ENCODE measurements around the gene KIAA0513. TPM values are rescaled to one million over a fixed set of nuclear protein-coding genes. Genes with fewer than 3 reads are reported as not detected.

The KIAA0513 gene
- total RNA-seq, 1 experiment from 2014 or later: 7.8 TPM

DNA sequence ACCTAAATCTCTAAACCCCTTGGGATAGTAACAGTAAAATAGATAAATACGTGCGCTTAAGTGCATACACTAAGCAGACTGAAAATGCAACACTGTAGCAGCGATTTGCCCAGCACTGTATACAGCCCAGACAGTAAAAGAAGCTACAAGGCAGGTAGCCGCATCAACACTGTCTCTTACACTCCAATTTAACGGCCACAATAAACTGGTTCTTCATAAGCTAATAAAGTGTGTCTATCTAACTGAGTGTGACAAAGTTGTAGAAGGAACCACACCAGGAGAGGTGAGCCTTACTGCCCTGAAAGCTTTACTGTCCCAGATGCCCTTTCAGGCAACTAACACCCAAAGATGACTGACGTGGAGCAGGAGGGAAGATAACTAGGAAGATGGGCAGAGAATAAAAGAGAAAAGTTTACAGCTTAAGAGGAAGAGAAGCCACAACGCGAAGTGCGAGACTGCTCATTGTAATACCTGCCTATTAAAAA is 17.1 kb upstream of the KIAA0513 start:
- ChIA-PET POLR2A (interaction anchor here (1.3 kb wide), 1 partner anchor 16 kb away, joined by 3 read pairs; no protein-coding TSS in a partner anchor), CTCF (interaction anchor here (0.9 to 2.7 kb wide), 5 partner anchors 10 to 406 kb away, joined by 3 to 13 read pairs (median 5); no protein-coding TSS in a partner anchor)
- TF ChIP-seq TP53 (CRISPR knock-in tag; IDR thresholded peaks at IDR 0.05) (no peak), ZNF317 (CRISPR knock-in tag; IDR thresholded peaks at IDR 0.05; ENCODE audit: borderline replicate concordance, low read depth) (no peak), OVOL2 (CRISPR knock-in tag; IDR thresholded peaks at IDR 0.05; ENCODE audit: borderline replicate concordance) (no peak)
- TF ChIP-seq, protein P1, sequence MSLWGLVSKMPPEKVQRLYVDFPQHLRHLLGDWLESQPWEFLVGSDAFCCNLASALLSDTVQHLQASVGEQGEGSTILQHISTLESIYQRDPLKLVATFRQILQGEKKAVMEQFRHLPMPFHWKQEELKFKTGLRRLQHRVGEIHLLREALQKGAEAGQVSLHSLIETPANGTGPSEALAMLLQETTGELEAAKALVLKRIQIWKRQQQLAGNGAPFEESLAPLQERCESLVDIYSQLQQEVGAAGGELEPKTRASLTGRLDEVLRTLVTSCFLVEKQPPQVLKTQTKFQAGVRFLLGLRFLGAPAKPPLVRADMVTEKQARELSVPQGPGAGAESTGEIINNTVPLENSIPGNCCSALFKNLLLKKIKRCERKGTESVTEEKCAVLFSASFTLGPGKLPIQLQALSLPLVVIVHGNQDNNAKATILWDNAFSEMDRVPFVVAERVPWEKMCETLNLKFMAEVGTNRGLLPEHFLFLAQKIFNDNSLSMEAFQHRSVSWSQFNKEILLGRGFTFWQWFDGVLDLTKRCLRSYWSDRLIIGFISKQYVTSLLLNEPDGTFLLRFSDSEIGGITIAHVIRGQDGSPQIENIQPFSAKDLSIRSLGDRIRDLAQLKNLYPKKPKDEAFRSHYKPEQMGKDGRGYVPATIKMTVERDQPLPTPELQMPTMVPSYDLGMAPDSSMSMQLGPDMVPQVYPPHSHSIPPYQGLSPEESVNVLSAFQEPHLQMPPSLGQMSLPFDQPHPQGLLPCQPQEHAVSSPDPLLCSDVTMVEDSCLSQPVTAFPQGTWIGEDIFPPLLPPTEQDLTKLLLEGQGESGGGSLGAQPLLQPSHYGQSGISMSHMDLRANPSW (CRISPR knock-in tag; conservative IDR thresholded peaks at IDR 0.05; ENCODE audit: low read depth): no peak
- no peaks in the 10 kb centered on the region for H3K9me3 Mint-ChIP-seq
- H3K36me3 Mint-ChIP-seq: no peaks in the 10 kb centered on the region; the same call in 1 of the 2 replicates
- DNase-seq (ENCODE audit: low spot score) (no peak), ATAC-seq (no peak)
- H3K27me3 Mint-ChIP-seq (ENCODE audit: low read depth): no peaks in the 10 kb centered on the region
- H3K27ac Mint-ChIP-seq: peak overlapping the region; percentile 96
- H3K4me3 Mint-ChIP-seq: peak overlapping the region; percentile 97
- H3K4me1 Mint-ChIP-seq: peaks cover 9% of the 10 kb centered on the region

DNA sequence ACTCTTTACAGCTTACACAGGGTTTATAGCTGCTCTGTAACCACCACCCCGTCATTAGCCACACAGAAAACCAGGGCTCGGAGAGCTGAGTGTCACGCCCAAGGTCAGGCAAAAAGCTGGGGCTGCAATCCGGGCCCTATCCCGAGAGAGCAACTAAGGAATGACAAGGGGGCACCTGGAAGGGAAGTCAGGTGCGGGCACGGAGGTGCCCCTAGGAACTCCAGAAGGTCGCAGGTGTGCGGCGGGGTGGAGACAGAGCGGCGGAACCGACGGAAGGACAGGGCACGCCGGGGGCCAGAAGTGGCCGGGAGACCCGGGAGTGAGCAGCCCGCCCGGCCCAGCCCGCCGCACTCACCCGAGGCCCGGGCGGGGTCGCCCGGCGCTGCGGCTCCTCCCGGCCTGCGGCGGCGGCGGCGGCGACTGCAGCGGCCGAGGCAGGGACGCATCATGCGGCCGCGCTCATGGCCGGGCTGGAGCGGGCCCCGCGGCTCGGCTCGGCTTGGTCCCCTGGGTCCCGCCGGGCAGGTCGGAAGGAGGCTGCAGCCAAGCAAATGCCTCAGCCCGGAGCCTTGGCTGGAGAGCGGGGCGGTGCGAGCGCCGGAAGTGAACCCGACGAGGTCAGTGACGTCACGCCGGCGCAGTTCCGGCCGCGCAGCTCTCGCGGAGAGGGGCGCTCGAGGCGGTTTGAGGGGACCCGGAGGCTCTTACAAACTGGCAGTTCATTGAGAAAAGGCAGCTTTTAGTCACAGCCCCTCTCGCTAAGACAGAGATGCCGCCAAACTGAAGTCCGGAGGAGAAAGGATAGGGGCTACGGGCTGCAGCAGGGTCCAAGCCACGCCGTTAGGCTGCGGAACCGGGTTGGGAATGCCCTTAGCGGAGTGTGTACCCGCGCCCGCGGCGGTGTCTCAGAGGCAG is 16.4 kb upstream of the KIAA0513 start, which contains the start of gene ZDHHC7:
ZDHHC7 (minus strand) TSS at position 605 of the 915 bp plus-strand sequence. CDS start 20,917 bp downstream, outside the sequence.
- Mint-ChIP-seq H3K9me3 (no peaks in the 10 kb centered on the region), H3K36me3 (no peaks in the 10 kb centered on the region; the same call in 1 of the 2 replicates), H3K27ac (peak within 1 kb of the TSS; percentile 99), H3K4me1 (peaks cover 9% of the 10 kb centered on the region), H3K4me3 (peak within 1 kb of the TSS; percentile 97), H3K27me3 (ENCODE audit: low read depth) (no peaks in the 10 kb centered on the region)
- ChIA-PET POLR2A (interaction anchor here (0.8 to 1.3 kb wide), 2 partner anchors 9 to 17 kb away, joined by 3 read pairs; no protein-coding TSS in a partner anchor), CTCF (interaction anchor here (0.5 to 2.7 kb wide), 9 partner anchors 9 to 487 kb away, joined by 3 to 13 read pairs (median 4); partner anchors contain the start of gene KIAA0513)
- peak; percentile 87 for DNase-seq (ENCODE audit: low spot score)
- ATAC-seq: peak; percentile 92
- TF ChIP-seq, protein P2, sequence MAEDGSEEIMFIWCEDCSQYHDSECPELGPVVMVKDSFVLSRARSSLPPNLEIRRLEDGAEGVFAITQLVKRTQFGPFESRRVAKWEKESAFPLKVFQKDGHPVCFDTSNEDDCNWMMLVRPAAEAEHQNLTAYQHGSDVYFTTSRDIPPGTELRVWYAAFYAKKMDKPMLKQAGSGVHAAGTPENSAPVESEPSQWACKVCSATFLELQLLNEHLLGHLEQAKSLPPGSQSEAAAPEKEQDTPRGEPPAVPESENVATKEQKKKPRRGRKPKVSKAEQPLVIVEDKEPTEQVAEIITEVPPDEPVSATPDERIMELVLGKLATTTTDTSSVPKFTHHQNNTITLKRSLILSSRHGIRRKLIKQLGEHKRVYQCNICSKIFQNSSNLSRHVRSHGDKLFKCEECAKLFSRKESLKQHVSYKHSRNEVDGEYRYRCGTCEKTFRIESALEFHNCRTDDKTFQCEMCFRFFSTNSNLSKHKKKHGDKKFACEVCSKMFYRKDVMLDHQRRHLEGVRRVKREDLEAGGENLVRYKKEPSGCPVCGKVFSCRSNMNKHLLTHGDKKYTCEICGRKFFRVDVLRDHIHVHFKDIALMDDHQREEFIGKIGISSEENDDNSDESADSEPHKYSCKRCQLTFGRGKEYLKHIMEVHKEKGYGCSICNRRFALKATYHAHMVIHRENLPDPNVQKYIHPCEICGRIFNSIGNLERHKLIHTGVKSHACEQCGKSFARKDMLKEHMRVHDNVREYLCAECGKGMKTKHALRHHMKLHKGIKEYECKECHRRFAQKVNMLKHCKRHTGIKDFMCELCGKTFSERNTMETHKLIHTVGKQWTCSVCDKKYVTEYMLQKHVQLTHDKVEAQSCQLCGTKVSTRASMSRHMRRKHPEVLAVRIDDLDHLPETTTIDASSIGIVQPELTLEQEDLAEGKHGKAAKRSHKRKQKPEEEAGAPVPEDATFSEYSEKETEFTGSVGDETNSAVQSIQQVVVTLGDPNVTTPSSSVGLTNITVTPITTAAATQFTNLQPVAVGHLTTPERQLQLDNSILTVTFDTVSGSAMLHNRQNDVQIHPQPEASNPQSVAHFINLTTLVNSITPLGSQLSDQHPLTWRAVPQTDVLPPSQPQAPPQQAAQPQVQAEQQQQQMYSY (CRISPR knock-in tag; IDR thresholded peaks at IDR 0.05): no peak
- TF ChIP-seq GRHL2 (CRISPR knock-in tag; IDR thresholded peaks at IDR 0.05; ENCODE audit: insufficient replicate concordance, severe bottlenecking): no peak
- TF ChIP-seq JUN (CRISPR knock-in tag; IDR thresholded peaks at IDR 0.05): peak; percentile 73; the same call in 1 of the 2 replicates
- TF ChIP-seq GABPB1 (CRISPR knock-in tag; IDR thresholded peaks at IDR 0.05): peak; percentile 86
- no peak for TF ChIP-seq TP53 (CRISPR knock-in tag; IDR thresholded peaks at IDR 0.05)
- peak; percentile 63; the same call in 1 of the 2 replicates for TF ChIP-seq CREB1 (CRISPR knock-in tag; IDR thresholded peaks at IDR 0.05)
- TF ChIP-seq SOX15 (CRISPR knock-in tag; IDR thresholded peaks at IDR 0.05): no peak
- TF ChIP-seq, protein P3, sequence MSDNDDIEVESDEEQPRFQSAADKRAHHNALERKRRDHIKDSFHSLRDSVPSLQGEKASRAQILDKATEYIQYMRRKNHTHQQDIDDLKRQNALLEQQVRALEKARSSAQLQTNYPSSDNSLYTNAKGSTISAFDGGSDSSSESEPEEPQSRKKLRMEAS (CRISPR knock-in tag; IDR thresholded peaks at IDR 0.05): 0 out of 2 replicates have a peak, but pooled peaks have one; percentile 31
- no peak; the same call in 1 of the 2 replicates for TF ChIP-seq ZBTB21 (CRISPR knock-in tag; IDR thresholded peaks at IDR 0.05; ENCODE audit: borderline replicate concordance)
- 0 out of 2 replicates have a peak, but pooled peaks have one; percentile 48 for TF ChIP-seq FOXK1 (CRISPR knock-in tag; IDR thresholded peaks at IDR 0.05)
- no peak for TF ChIP-seq ZNF396 (CRISPR knock-in tag; IDR thresholded peaks at IDR 0.05; ENCODE audit: borderline replicate concordance)
- no peak for TF ChIP-seq OVOL2 (CRISPR knock-in tag; IDR thresholded peaks at IDR 0.05; ENCODE audit: borderline replicate concordance)
- no peak for TF ChIP-seq FOXJ3 (CRISPR knock-in tag; IDR thresholded peaks at IDR 0.05; ENCODE audit: borderline replicate concordance)
- no peak for TF ChIP-seq NFATC4 (CRISPR knock-in tag; IDR thresholded peaks at IDR 0.05)
- peak; percentile 83 for TF ChIP-seq NR2C2 (CRISPR knock-in tag; IDR thresholded peaks at IDR 0.05)
- TF ChIP-seq TEAD1 (CRISPR knock-in tag; IDR thresholded peaks at IDR 0.05): peak; percentile 41
- TF ChIP-seq, protein P4, sequence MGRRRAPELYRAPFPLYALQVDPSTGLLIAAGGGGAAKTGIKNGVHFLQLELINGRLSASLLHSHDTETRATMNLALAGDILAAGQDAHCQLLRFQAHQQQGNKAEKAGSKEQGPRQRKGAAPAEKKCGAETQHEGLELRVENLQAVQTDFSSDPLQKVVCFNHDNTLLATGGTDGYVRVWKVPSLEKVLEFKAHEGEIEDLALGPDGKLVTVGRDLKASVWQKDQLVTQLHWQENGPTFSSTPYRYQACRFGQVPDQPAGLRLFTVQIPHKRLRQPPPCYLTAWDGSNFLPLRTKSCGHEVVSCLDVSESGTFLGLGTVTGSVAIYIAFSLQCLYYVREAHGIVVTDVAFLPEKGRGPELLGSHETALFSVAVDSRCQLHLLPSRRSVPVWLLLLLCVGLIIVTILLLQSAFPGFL (CRISPR knock-in tag; IDR thresholded peaks at IDR 0.05; ENCODE audit: borderline replicate concordance): peak; percentile 14; the same call in 1 of the 2 replicates
- TF ChIP-seq, protein P5, sequence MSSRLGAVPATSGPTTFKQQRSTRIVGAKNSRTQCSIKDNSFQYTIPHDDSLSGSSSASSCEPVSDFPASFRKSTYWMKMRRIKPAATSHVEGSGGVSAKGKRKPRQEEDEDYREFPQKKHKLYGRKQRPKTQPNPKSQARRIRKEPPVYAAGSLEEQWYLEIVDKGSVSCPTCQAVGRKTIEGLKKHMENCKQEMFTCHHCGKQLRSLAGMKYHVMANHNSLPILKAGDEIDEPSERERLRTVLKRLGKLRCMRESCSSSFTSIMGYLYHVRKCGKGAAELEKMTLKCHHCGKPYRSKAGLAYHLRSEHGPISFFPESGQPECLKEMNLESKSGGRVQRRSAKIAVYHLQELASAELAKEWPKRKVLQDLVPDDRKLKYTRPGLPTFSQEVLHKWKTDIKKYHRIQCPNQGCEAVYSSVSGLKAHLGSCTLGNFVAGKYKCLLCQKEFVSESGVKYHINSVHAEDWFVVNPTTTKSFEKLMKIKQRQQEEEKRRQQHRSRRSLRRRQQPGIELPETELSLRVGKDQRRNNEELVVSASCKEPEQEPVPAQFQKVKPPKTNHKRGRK (CRISPR knock-in tag; IDR thresholded peaks at IDR 0.05; ENCODE audit: borderline replicate concordance): no peak
- no peak for TF ChIP-seq ZNF232 (CRISPR knock-in tag; IDR thresholded peaks at IDR 0.05)

Data from WTC11 (cell line).